NCI-H82 (cell line): ENCODE measurements around the gene TMUB1.

Experiments used
- DNase-seq: peaks from one replicate; lab custom pipeline; 2025; lab: John Stamatoyannopoulos, UW

Gene TMUB1

GRCh38 chr7:151121380-151122170 lies 38.3 kb upstream of the TMUB1 start:
- DNase-seq = no peak

GRCh38 chr7:151120896-151121295 lies 37.6 kb upstream of the TMUB1 start:
- DNase-seq = no peak

- DNase-seq = no peak
These were observed 36.6 kb upstream of the TMUB1 start for GRCh38 chr7:151119902-151120301.

GRCh38 chr7:151119055-151119415 lies 35.7 kb upstream of the TMUB1 start:
- no peak for DNase-seq

GRCh38 chr7:151118108-151119054 lies 35.1 kb upstream of the TMUB1 start:
- DNase-seq = no peak

GRCh38 chr7:151117565-151117964 lies 34.3 kb upstream of the TMUB1 start:
- DNase-seq = no peak

GRCh38 chr7:151116603-151117440 lies 33.5 kb upstream of the TMUB1 start:
- DNase-seq = no peak

- DNase-seq = no peak
These were observed 32.6 kb upstream of the TMUB1 start for GRCh38 chr7:151115836-151116418.

- DNase-seq = no peak
These were observed 32.0 kb upstream of the TMUB1 start for GRCh38 chr7:151115121-151115835.

GRCh38 chr7:151114151-151115090 lies 31.1 kb upstream of the TMUB1 start:
- no peak for DNase-seq

- DNase-seq = no peak
These were observed 30.3 kb upstream of the TMUB1 start for GRCh38 chr7:151113344-151114150.

GRCh38 chr7:151110941-151111645 lies 27.8 kb upstream of the TMUB1 start:
- peak; percentile 80 for DNase-seq

GRCh38 chr7:151110236-151110940 lies 27.1 kb upstream of the TMUB1 start:
- no peak for DNase-seq

- no peak for DNase-seq
These were observed 26.1 kb upstream of the TMUB1 start for GRCh38 chr7:151109094-151110048.

GRCh38 chr7:151107882-151108281 lies 24.6 kb upstream of the TMUB1 start:
- DNase-seq = no peak

GRCh38 chr7:151104411-151105235 lies 21.3 kb upstream of the TMUB1 start:
- DNase-seq = no peak
